HG03045 (cell line): Measurements from ENCODE around the gene PRPF19.
A peak's percentile ranks its signal among the peaks of the same experiment; 100 is the strongest.

Source experiments
- ATAC-seq: cut with Tn5 transposase; IDR thresholded peaks from one replicate; pipeline ENCODE4 v1.9.1; 2021; ENCODE audit warnings: mild to moderate bottlenecking, moderate library complexity; ENCODE audit not compliant: unreplicated experiment

The PRPF19 gene

DNA sequence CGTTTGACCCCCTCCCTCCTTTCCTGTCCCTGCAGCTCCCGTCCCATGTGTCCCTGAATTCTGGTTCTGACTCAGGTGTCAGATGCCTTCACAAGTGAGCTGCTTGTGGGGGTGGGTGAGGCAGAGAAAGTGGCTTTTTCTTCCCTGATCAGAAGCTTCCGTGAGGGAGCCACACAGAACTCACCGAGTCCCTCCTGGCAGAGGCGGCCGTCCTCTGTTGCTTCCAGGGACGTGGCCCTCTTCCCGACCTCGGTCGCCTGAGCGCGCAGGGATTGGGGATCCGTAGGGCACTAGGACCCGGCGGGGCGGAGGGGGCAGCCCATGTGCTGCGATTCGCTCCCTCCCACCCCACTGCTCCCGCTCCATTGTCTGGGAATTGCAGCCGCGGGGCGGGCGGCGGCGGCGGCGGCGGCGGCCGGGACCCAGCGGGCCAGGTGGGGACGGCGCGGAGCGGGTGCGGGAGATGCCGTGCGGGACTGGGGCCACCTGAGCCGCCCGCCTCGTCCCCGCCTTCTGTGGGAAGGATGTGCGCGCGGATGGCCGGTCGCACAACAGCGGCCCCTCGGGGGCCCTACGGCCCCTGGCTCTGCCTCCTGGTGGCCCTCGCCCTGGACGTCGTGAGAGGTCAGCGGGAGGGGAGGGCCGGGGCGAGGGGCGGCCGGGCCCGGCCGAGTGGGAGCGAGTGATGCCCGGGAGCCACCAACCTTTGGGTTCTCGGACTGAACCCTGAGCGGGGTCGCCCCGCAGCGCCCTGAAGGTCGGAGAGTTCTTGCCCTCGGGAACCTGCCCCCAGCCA is 17.9 kb upstream of the PRPF19 start, which contains the start of gene TMEM132A:
Gene TMEM132A, plus strand, starts transcription at position 351 of the 796 bp plus-strand sequence. Its CDS starts 174 bp downstream, at position 525.
- ATAC-seq = peak; percentile 41

DNA sequence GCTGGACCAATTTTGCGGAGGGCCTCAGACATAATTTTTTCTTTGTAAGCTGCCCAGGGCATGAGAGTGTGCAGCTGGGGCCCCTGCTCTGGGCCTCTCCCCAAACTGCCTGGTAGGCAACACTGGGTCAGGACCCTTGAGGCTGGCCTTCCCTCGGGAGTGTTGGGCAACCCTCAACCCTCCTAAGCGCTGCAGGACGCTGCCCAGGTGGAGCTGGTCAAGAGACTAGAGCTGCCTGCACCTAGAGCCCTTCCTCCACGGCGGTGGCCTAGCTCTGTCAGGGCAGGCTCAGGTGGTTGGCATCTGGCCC is 17.4 kb upstream of the PRPF19 start:
- no peak for ATAC-seq

DNA sequence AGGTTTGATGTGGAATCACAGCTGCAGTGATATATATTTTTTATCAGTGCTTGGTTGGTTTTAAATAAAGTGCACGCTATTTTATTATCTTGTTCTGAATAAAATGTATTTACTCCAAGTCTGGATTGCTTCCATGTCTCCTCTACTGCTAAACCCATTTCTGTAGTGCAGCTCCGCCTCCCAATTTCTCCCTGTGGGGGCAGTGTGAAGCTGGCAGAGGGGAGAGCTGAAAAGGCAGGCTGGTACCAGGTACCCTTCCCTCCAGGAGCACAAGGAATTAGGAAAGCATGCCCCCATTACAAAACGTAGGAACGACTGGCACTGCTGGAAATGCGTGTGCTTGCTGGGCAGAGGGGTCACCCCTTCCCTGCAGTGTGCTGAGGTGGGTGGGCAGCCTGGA is 16.9 kb upstream of the PRPF19 start:
- ATAC-seq = no peak

DNA sequence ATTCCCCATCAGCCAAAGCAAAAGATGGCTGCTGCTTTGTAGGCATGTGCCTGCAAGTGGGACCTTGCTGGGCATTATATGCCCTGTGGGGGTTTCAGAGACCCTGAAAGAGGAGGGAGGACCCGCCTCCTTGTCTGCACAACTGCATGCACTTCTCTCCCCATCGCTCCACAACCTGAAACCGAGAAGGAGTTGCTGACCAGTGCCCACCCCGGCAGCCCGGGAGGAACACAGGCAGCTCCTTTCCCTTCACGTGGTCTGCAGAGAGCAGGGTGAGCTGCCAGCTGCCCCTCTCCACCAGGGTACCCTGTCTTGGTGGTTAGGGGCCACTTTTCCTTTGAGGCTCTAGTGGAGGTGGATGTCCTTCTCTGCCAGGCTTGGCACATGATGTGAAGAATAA is 16.5 kb upstream of the PRPF19 start:
- no peak for ATAC-seq

DNA sequence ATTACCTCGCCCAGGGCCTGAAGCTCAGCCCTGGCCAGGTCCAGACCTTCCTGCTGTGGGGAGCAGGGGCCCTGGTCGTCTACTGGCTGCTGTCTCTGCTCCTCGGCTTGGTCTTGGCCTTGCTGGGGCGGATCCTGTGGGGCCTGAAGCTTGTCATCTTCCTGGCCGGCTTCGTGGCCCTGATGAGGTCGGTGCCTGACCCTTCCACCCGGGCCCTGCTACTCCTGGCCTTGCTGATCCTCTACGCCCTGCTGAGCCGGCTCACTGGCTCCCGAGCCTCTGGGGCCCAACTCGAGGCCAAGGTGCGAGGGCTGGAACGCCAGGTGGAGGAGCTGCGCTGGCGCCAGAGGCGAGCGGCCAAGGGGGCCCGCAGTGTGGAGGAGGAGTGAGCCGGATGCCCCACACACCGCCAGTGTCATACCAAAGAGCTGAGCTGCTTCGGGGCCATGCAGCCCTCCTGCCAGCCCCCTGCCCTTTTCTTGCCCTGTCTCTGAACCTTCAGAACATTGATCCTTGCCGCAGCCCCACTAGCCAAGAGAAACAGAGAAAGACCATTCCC is 15.5 kb upstream of the PRPF19 start:
- no peak for ATAC-seq

DNA sequence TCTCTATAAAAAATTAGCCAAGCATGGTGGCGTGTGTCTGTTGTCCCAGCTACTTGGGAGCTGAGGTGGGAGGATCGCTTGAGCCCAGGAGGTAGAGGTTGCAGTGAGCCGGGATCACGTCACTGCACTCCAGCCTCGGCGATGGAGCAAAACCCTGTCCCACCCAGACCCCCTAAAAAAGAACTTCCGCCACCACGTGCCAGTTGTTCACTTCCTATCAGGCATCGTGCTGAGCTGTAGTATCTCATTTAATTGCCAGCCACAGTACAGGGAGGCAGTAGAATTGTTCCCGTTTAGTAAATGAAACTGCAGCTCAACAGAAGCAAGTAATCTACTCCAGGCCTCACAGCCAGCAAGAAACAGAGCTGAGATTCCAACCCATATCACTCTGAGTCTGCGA is 14.9 kb upstream of the PRPF19 start:
- no peak for ATAC-seq

DNA sequence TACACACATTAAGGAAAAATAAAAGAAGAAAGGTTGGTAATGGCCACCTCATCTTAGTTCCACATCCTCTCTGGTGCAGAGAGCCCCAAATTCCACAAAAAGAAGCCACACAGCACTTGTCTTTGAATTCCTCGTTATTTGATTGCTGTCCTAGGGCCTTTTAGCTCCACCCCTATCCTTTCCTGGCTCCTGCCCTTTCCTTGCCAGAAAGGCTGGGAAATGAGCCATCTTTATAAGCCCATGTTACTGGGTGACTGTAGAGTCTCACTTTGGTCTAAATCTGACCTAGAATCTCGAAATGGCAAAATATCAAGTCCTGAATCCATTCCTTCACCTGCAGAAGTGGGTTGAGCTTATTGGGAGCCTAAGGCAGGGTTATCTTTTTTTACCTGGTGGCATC is 13.6 kb upstream of the PRPF19 start:
- no peak for ATAC-seq

DNA sequence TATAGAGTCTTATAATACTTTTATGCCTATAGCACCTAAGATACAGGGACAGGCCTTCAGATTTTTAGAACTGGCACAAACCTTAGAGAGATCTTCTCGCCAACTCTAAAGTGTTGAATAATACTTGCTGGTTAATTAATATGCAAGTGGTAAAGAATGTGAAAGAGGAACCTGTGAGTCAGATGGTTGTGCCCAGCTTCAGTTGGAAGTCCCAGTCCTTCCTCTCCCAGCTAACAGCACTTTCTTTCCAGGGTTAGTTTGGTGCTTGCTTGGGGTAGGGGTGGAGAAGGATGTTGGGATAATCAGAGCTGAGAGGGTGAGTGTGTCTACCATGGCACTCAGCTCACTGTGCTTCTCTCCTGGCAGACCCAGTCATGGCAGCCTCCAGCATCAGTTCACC is 12.9 kb upstream of the PRPF19 start:
- no peak for ATAC-seq

DNA sequence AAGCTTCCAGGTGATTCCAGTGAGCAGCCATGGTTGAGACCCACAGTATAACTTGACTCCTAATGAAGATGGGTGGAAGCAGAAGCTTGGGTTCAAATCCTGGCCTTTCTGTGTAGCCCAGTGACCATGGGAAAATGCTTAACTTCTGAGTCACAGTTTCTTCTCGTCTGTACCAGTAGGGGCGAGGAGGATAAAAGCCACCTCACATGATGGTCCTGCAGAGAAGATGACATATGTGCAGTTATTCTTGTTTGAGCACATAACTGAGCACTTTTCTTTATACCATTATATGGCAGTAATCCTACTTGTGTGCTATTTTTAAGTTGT is 12.5 kb upstream of the PRPF19 start:
- no peak for ATAC-seq

DNA sequence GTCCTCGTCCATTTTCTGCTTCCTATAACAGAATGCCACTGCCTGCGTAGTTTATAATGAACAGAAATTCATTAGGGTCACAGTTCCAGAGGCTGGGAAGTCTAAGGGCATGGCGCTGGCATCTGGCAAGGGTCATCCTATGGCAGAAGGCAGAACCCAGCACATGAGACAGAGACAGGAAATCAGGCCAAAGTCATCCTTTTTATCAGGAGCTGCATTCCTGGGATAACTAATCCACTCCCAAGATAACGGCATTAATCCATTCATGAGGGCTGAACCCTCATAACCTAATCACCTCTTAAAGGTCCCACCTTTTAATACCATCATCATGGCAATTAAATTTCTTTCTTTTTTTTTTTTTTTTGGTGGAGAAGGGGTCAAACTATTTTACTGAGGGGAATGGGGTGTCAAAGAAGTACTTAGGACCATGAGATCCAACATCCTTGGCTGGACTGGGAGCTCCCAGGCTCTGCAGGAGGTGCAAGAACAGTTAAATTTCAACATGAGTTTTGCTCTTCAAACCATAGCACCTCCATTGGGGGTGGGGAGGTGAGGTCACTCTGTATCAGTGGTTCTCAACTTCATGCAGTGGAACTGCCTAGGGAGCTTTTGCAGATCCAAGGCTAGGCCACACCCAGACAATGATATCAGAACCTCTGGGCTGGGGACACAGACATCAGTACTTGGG is 12.0 kb upstream of the PRPF19 start:
- ATAC-seq = no peak

DNA sequence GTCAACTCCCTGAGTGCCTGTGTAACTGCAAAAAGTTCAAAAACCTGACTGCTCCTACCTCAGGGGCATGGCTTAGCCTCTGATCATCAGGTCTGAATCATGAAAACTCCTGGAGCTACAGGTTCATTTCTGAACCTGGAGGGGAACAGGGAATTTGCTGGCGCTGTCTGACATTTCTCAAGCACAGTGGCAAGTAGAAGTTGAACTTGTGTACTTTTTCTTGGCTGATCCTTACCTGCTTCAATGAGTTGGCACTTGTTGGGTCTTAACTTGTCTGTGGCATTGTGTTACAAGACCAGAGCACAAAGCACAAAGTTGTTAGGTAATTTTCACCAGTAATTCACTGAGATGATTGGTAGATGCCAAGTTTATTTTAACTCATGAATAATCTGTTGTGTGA is 10.9 kb upstream of the PRPF19 start:
- no peak for ATAC-seq

DNA sequence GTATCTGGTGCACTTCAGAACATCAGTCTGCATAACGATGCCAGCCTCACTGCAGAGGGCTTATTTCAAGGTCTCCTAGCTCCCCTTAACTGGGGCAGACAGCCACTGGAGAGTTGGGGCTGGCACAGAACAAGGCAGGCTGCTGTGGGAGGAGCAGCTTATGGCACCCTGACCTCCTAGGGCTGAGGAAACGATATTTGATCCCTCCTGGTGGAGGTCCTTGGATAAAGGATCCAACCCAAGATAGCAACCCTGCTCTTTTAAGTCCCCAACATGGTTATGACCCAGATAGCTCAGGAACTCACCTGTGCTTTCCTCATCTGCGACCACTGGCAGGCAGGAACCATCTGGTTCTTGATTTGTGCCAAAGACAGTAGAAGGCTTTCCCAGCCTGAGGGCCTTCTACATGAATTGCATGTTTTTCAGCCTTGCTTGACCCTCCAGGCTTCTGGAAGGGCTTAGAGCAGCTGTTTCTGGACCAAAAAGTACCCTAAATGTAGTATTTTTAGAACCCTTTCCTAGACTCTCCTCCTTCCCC is 10.4 kb upstream of the PRPF19 start:
- ATAC-seq = no peak

DNA sequence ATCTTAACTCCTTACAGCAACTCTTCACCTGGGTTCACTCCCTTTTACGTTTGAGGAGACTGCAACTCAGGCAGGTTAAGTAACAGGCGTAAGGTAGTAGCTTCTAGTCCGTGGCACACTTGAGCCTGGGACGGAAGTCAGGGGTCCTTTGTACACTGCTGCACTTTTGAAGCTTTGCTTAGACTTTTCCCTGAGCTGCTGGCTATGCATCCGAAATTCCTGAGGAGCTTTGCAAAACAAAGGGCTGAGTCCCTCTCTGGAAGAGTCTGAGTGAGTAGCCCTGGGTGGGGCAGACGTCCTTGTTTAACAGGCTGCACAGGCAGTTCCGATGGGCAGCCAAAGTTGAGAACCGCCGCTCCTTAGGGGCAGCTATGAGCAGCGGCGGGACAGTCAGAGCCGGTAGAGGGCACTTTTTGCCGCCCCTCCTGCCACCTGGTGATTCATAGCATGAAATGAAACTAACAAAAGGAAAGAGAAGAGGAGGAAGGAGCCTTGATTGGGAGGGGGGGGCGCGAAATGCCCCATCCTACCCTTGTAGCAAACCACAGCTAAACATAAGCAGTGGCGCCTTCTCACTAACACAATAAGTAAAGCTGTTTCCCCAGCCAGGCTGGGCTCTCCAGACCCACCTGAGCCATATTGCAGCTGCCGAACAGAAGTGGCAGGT is 9.0 kb upstream of the PRPF19 start:
- ATAC-seq = peak; percentile 35

DNA sequence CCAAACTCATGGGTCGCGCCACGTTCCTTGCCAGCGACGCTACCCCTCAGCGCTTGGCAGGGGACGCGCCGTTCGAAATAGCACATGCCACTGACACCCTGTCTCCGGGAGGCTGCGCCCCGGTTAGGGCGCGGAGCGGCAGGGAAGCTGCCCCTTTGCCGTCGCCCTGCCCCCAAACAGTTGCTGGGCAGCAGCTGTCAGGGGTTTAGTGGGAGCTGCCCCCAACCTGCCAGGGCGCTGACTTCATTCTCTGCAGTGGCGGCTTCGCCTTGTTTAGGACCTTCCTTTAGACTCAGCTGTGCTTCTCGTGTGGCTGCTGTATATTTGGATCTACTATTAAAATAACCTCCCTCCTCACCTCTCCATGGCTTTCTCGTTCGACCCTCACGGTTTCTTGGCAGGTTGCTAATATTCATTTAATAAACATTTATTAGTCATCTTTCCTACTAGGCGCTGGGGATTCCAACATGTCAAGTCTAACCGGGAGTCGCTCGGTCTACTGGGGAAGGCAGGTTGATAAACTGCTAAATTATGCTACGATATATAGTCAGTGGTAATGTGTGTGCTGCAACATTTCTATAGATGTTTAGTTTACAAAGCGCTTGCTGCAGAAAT is 8.4 kb upstream of the PRPF19 start:
- peak; percentile 3 for ATAC-seq

DNA sequence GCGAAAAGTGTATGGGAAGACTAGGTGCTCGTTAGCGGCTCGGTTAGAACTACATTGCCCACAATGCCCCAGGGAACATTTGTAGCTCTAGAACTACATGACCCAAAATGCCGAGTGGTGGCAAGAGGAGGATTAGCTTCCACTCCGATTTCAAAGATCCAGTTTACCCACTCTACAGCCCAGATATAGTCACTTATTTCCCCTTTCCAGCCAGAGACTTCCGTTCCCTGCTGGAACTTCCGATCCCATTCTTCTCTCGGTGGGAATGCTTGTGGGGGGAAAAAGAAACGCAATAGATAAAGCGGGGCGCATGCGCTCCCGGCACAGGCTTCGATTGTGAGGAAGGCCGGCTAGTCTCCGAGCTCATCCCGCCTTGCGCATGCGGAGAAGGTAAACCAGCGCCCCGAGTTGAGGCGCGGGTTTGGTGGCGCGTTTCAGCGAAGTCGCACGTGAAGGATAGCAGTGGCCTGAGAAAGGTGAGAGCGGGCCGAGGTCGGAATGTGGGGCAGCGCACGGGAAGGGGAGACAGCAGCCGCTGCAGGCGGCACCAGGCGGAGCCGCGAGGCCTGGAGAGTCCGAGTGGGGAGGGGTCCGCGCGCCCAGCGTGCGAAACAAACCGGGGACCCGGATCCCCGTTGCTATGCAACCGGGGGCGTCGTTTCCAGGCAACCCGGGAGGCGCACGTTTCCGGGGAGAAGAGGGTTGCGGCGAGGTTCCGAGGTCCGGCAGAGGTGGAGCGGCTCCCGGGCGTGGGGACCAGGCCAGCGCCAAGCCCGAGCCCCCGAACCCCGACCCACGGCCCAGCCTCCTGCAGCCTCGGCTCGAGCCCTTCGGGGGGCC is 7.6 kb upstream of the PRPF19 start, which contains the start of gene TMEM109:
Gene TMEM109, plus strand, starts transcription at position 366 of the 840 bp plus-strand sequence. CDS start 5,536 bp downstream, outside the sequence.
- ATAC-seq = peak; percentile 58

DNA sequence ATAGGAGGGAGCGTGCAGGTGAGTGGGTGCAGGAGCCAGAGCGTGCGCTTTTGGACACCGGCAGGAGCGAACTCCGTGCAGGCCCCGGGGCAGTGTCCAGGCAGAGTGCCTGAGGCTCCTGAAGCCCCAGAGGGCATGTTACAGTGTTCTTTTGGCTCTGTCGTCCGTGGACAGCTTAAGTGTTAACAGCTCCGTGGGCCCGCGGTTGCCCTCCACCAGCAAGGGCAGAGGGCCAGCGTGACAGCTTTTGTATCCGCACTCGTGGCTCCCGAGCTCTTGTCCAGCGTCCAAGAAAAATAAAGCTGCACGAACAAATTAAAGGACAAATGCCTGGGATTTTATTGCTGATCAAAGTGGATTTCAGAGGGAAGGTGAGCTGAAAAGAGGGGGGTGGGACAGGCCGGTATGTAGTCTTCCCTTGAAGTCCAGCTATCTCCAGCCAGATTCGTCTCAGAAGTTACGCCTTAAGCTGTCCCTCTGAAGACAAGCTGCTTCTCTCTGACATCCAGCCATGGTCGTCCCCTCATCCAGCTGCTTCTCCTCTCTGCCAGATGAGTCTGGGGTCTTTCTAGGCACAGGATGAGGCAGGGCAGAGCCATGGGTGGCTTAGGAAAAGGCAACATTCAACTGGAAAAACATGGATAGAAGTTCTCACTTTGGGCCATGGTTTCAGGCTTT is 6.6 kb upstream of the PRPF19 start:
- ATAC-seq = no peak

DNA sequence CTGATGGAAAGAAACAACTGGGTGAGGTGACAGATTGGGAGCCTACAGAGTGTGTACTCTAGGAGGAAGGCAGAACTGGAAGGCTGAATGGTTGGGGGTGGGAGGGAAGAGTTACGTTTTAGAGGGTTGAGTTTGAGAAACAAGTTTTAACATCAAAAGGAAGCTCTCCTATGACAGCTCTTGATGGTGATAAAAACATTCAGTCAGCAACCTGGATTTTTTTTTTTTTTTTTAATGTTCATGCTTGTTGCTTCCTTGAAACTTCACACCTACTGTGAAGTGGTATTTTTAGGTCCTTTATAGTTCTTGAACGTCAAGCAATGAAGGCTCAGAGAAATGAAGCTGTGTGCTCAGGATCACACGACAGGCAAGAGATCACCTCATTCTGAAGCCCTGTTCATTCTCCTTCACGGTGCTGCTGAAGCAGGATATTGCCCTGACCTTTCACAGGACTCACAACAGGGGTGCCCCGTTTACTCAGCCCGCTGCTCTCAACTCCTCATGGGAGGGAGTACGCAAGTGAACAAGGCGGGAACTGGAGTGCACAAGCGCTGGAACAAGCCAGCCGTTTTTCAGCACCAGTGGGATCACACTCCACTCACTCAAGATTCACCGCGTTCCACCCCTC is 6.0 kb upstream of the PRPF19 start:
- ATAC-seq = no peak

DNA sequence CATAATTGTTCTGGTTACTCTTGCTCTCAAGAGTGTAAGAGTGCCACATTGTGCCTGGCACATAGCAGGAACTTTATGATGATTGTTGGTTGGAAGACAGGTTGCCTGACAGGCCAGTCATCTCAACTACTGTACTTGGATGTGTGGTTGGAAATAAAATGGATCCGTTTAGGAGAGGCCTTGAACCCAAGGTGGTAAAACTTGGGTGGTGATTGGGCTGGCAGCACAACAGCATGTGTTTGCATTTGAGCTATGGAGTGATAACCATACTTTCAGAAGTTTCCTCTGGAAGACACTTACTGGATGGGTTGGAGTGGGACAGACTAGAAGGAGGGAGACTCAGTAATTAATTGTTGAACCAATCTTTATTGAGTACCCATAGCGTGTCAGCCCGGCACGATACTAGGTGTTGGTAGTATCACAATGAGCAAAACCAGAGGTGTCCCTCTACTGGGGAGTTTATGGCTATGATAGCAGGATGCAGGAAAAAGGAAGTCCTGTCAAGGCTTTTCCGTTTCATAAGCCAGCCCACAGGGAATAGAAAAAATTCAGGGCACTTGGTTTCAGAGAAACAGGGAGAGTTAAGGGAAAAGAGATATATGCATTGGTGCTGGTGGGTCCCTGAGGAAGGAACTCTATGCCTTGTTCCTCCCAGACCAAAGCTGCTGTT is 4.5 kb upstream of the PRPF19 start:
- no peak for ATAC-seq

DNA sequence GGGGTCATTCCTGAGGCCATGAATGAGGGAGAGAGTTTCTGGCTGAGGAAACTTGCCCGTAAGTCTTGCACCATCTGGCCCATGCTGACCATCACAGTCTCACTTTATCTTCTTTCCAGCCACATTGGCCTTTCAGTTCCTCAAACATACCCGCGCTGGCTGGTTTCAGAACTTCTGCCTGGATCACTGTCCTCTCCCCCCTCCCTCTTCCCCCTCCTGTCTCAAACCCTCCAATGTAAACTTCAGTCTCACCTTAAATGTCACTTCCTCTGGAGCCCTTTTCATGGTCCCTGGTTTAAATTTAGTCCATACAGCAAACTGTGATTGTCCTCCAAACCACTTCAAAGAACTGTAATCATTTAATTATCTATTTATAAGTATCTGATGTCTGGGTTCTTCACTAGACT is 3.9 kb upstream of the PRPF19 start:
- ATAC-seq = peak; percentile 31
